ENCODE results near the gene HCN2. TPM values are rescaled to one million over a fixed set of nuclear protein-coding genes. Genes with fewer than 3 reads are reported as not detected.

Gene HCN2
- total and polyA plus RNA-seq, 2 of the 13 experiments (the other 11 are each of a cell fraction or from before 2014, with no cell fraction given) = 0.01 TPM; not detected in 1

GRCh38 chr19:618674-619285 is 29.1 kb downstream of the HCN2 start:
- Histone ChIP-seq H3K27me3 (ENCODE audit: control insufficient read depth in 1 of 2, insufficient read depth in 2 of 2, low read length in 2 of 2) (no peaks in the 10 kb centered on the region), H3K79me2 (ENCODE audit: insufficient read depth, low read length) (no peaks in the 10 kb centered on the region), H3K4me2 (ENCODE audit: low read depth, low read length) (no peak overlapping the region), H3K27ac (ENCODE audit: extremely low read length, insufficient read depth, low read length) (no peak overlapping the region), H3K9me3 (ENCODE audit: low read length) (no peaks in the 10 kb centered on the region), H3K36me3 (replicated peaks in 1 of 2; ENCODE audit: control insufficient read depth in 1 of 2, insufficient read depth in 2 of 2, low read length in 2 of 2) (peaks cover 9 to 30% of the 10 kb centered on the region in 2 experiments; a peak in 4 of 5 replicates), H3K4me3 (replicated peaks in 1 of 3; ENCODE audit: insufficient read depth in 1 of 3, low read depth in 2 of 3, low read length in 3 of 3) (no peak overlapping the region), H3K4me1 (ENCODE audit: insufficient read depth, low read length) (no peaks in the 10 kb centered on the region), H2AFZ (ENCODE audit: low read length) (no peak overlapping the region), H3K9ac (ENCODE audit: insufficient read depth, low read depth, low read length) (no peak overlapping the region), H4K20me1 (ENCODE audit: insufficient read depth, low read length) (no peaks in the 10 kb centered on the region)
- CTCF ChIA-PET (ENCODE audit: low intra/inter-chr PET ratio, low total read pairs) = no interaction called here
- FAIRE-seq (no peak), DNase-seq (ENCODE audit: low spot score) (no peak), ATAC-seq (no peak)
- BruUV-seq (replicated peaks) = no TSS peak
- TF ChIP-seq ZNF720 (CRISPR knock-in tag; IDR thresholded peaks at IDR 0.05) (no peak), AGO2 (optimal IDR thresholded peaks at IDR 0.05; ENCODE audit: low read depth, low read length) (peak; percentile 18), MXI1 (IDR thresholded peaks at IDR 0.05; ENCODE audit: borderline replicate concordance, low read depth, low read length) (no peak), ZNF280B (CRISPR knock-in tag; IDR thresholded peaks at IDR 0.05; ENCODE audit: borderline replicate concordance) (no peak)
- WGBS (ENCODE audit: low lambda C conversion rate) = 100% methylated on average over 13 of the region's 27 CpGs
- intact Hi-C loops (cut with micrococcal nuclease; ENCODE audit: unreplicated experiment) (no loop called here), in situ Hi-C loops (cut with HindIII; ENCODE audit: extremely low pct_ligation_motif_present, low pct_unique_long_range_greater_than_20kb) (no loop called here)
- POLR2A ChIA-PET = no interaction called here

GRCh38 chr19:619286-620002 is 29.8 kb downstream of the HCN2 start:
- no peak overlapping the region for H3K9ac ChIP-seq (ENCODE audit: insufficient read depth, low read depth, low read length)
- H3K9me3 ChIP-seq (ENCODE audit: low read length) = no peaks in the 10 kb centered on the region
- TF ChIP-seq GATAD1 (CRISPR knock-in tag; IDR thresholded peaks at IDR 0.05) (no peak), RBFOX2 (IDR thresholded peaks at IDR 0.05; ENCODE audit: low read depth, low read length) (peak; percentile 48; the same call in 1 of the 2 replicates)
- BruUV-seq (replicated peaks) = no TSS peak
- no peaks in the 10 kb centered on the region for H4K20me1 ChIP-seq (ENCODE audit: insufficient read depth, low read length)
- no peak for ATAC-seq
- intact Hi-C loops (cut with micrococcal nuclease; ENCODE audit: unreplicated experiment) (no loop called here), in situ Hi-C loops (cut with HindIII; ENCODE audit: extremely low pct_ligation_motif_present, low pct_unique_long_range_greater_than_20kb) (no loop called here)
- H3K27ac ChIP-seq (ENCODE audit: extremely low read length, insufficient read depth, low read length) = no peak overlapping the region
- CTCF ChIA-PET (ENCODE audit: low intra/inter-chr PET ratio, low total read pairs) = no interaction called here
- no peak for FAIRE-seq
- DNase-seq (ENCODE audit: low spot score) = no peak
- no peak overlapping the region for H2AFZ ChIP-seq (ENCODE audit: low read length)
- H3K4me2 ChIP-seq (ENCODE audit: low read depth, low read length) = no peak overlapping the region
- no peaks in the 10 kb centered on the region for H3K79me2 ChIP-seq (ENCODE audit: insufficient read depth, low read length)
- no peaks in the 10 kb centered on the region for H3K4me1 ChIP-seq (ENCODE audit: insufficient read depth, low read length)
- peaks cover 10 to 33% of the 10 kb centered on the region in 2 experiments for H3K36me3 ChIP-seq (replicated peaks in 1 of 2; ENCODE audit: control insufficient read depth in 1 of 2, insufficient read depth in 2 of 2, low read length in 2 of 2)
- WGBS (ENCODE audit: low lambda C conversion rate) = 100% methylated on average over 17 of the region's 47 CpGs
- no peaks in the 10 kb centered on the region for H3K27me3 ChIP-seq (ENCODE audit: control insufficient read depth in 1 of 2, insufficient read depth in 2 of 2, low read length in 2 of 2)
- POLR2A ChIA-PET = no interaction called here
- no peak overlapping the region for H3K4me3 ChIP-seq (replicated peaks in 1 of 3; ENCODE audit: insufficient read depth in 1 of 3, low read depth in 2 of 3, low read length in 3 of 3)

All from HepG2 (cell line).